Measurements from ENCODE around the gene TTC29.
"Not testable (repeated sequence)": the region's sequence is repeated elsewhere in the genome, so short reads cannot be mapped to it uniquely, and the experiment has no call there.

The TTC29 gene

GRCh38 chr4:146674829-146675570 lies 270.7 kb downstream of the TTC29 start:
- no peak for DNase-seq

GRCh38 chr4:146663968-146664311 lies 281.7 kb downstream of the TTC29 start:
- not testable (repeated sequence) for DNase-seq

GRCh38 chr4:146661367-146661766 lies 284.3 kb downstream of the TTC29 start:
- DNase-seq = no peak
